Measurements from ENCODE around the gene GPC4.

- TF ChIP-seq CTCF (IDR thresholded peaks at IDR 0.05; ENCODE audit: extremely low read depth in 1 of 2, insufficient read depth in 1 of 2, low read depth in 1 of 2, low read length in 2 of 2) = no peak
- TF ChIP-seq POLR2A (IDR thresholded peaks at IDR 0.05; ENCODE audit: low read depth, low read length) = no peak
- no peak for TF ChIP-seq MAX (IDR thresholded peaks at IDR 0.05; ENCODE audit: insufficient read depth, insufficient read length)
- TF ChIP-seq JUN (IDR thresholded peaks at IDR 0.05; ENCODE audit: borderline replicate concordance, insufficient read depth, insufficient read length, low read depth) = no peak
- no peak for TF ChIP-seq POLR2AphosphoS5 (IDR thresholded peaks at IDR 0.05; ENCODE audit: insufficient read depth, low read depth, low read length)
- no peak for TF ChIP-seq EZH2 (IDR thresholded peaks at IDR 0.05; ENCODE audit: borderline replicate concordance, low read depth, low read length, severe bottlenecking)
Observed at GRCh38 chrX:133461231-133461630, 45.9 kb upstream of the GPC4 start.

Data from endothelial cell of umbilical vein (primary cell).